Measurements from ENCODE around the gene ARAP3.

The ARAP3 gene

GRCh38 chr5:141669520-141669919 is 12.5 kb downstream of the ARAP3 start:
- no peak for DNase-seq

GRCh38 chr5:141668601-141669265 is 13.3 kb downstream of the ARAP3 start:
- DNase-seq, result no peak

- DNase-seq, result no peak
Measured at GRCh38 chr5:141665995-141666940, 15.8 kb downstream of the ARAP3 start.

- peak; percentile 91 for DNase-seq
Measured at GRCh38 chr5:141664733-141665461, 17.1 kb downstream of the ARAP3 start.

- no peak for DNase-seq
Measured at GRCh38 chr5:141663506-141663905, 18.5 kb downstream of the ARAP3 start.

- no peak for DNase-seq
Measured at GRCh38 chr5:141662028-141662427, 20.0 kb downstream of the ARAP3 start.

GRCh38 chr5:141657937-141658545 is 24.0 kb downstream of the ARAP3 start:
- no peak for DNase-seq

GRCh38 chr5:141657404-141657803 is 24.6 kb downstream of the ARAP3 start:
- no peak for DNase-seq

- DNase-seq, result no peak
Measured at GRCh38 chr5:141656396-141656795, 25.6 kb downstream of the ARAP3 start.

GRCh38 chr5:141655020-141655419 is 27.0 kb downstream of the ARAP3 start:
- DNase-seq, result no peak

- DNase-seq, result no peak
Measured at GRCh38 chr5:141654298-141654697, 27.7 kb downstream of the ARAP3 start.

- DNase-seq, result no peak
Measured at GRCh38 chr5:141651728-141652105, 30.3 kb downstream of the ARAP3 start.

GRCh38 chr5:141650851-141651727 is 30.9 kb downstream of the ARAP3 start, which contains the start of gene FCHSD1:
Gene FCHSD1, minus strand, starts transcription at chr5:141651418. Its CDS starts 50 bp downstream, at chr5:141651368.
- peak; percentile 97 for DNase-seq

- DNase-seq, result no peak
Measured at GRCh38 chr5:141649972-141650371, 32.1 kb downstream of the ARAP3 start.

GRCh38 chr5:141649056-141649688 is 32.9 kb downstream of the ARAP3 start:
- no peak for DNase-seq

GRCh38 chr5:141647851-141648250 is 34.2 kb downstream of the ARAP3 start:
- DNase-seq, result no peak

- DNase-seq, result no peak
Measured at GRCh38 chr5:141647242-141647641, 34.8 kb downstream of the ARAP3 start.

GRCh38 chr5:141646026-141646425 is 36.0 kb downstream of the ARAP3 start:
- no peak for DNase-seq

GRCh38 chr5:141641634-141642267 is 40.3 kb downstream of the ARAP3 start:
- DNase-seq, result no peak

- DNase-seq, result no peak
Measured at GRCh38 chr5:141640698-141641097, 41.3 kb downstream of the ARAP3 start.

GRCh38 chr5:141640051-141640415 is 42.0 kb downstream of the ARAP3 start:
- DNase-seq, result no peak

All from activated CD8-positive, alpha-beta memory T cell treated with anti-CD3 and anti-CD28 coated beads for 24 hours (primary cell).